Measurements from ENCODE around the gene PIK3CG. TPM values are rescaled to one million over a fixed set of nuclear protein-coding genes. Genes with fewer than 3 reads are reported as not detected.

PIK3CG gene
- total and polyA plus RNA-seq, 2 experiments from 2014 or later, result 0.12 TPM; not detected in 1

DNA sequence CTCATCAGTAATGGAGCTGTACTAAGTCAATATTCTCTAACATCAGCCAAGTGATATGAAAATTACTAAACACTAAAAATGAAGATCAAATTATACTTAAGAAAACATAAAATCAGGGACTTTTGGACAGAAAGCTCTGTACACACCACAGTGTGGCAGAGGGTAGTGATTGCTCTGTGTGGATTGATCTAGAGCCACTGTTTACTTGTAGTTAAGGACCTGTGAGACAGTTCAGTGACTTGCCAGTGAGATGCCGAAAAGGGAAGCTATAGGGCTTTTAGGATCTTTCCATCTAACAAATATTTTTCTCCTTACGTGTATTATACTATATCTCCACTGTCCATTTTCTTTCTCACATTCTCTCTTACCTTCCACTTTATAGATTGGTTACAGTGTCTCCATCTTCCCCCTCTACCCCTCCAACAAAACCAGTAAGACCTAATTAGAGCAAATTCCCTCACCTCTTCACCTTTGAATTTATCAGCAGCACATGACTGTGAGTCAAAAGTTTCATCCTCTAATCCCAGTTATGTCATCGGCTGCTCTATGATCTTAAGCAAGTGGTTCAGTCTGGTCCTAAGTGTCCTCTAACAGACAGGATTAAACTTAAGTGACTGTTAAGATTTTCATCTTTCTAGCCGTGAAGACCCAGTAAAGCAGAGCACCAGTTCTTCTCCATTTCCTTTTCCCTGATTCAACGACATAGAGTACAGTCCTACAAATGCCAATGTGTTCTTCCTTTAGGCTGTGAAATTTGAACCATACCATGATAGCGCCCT is 6.9 kb downstream of the PIK3CG start:
- Histone ChIP-seq H3K9me3 (ENCODE audit: low read depth) (no peaks in the 10 kb centered on the region), H3K36me3 (no peaks in the 10 kb centered on the region), H3K4me3 (no peak overlapping the region), H3K27ac (no peak overlapping the region), H3K27me3 (no peaks in the 10 kb centered on the region), H3K4me1 (ENCODE audit: low read depth) (peaks cover 5% of the 10 kb centered on the region)
- DNase-seq (ENCODE audit: low read depth in 1 of 2, low spot score in 1 of 2), result no peak
- TF ChIP-seq, protein P1, sequence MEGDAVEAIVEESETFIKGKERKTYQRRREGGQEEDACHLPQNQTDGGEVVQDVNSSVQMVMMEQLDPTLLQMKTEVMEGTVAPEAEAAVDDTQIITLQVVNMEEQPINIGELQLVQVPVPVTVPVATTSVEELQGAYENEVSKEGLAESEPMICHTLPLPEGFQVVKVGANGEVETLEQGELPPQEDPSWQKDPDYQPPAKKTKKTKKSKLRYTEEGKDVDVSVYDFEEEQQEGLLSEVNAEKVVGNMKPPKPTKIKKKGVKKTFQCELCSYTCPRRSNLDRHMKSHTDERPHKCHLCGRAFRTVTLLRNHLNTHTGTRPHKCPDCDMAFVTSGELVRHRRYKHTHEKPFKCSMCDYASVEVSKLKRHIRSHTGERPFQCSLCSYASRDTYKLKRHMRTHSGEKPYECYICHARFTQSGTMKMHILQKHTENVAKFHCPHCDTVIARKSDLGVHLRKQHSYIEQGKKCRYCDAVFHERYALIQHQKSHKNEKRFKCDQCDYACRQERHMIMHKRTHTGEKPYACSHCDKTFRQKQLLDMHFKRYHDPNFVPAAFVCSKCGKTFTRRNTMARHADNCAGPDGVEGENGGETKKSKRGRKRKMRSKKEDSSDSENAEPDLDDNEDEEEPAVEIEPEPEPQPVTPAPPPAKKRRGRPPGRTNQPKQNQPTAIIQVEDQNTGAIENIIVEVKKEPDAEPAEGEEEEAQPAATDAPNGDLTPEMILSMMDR (IDR thresholded peaks at IDR 0.05; ENCODE audit: low read depth, low read length), result no peak

DNA sequence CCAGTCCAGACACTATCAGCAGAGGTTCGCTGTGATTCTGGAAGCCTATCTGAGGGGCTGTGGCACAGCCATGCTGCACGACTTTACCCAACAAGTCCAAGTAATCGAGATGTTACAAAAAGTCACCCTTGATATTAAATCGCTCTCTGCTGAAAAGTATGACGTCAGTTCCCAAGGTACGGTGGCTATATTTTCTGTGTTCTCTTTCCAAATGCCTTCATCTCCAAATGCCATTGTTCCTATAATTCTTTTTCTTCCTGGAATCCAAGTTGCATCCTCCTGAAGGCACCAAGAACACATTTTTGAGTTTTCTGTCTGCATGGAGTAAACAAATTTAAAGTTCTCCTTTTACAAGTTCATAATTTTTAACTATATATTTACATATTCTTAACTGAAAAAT is 7.7 kb downstream of the PIK3CG start:
- H3K9me3 ChIP-seq (ENCODE audit: low read depth), result no peaks in the 10 kb centered on the region
- DNase-seq (ENCODE audit: low read depth in 1 of 2, low spot score in 1 of 2), result no peak
- H3K27me3 ChIP-seq, result no peaks in the 10 kb centered on the region
- H3K4me1 ChIP-seq (ENCODE audit: low read depth), result peaks cover 5% of the 10 kb centered on the region
- H3K4me3 ChIP-seq, result no peak overlapping the region
- TF ChIP-seq, protein P1 (IDR thresholded peaks at IDR 0.05; ENCODE audit: low read depth, low read length), result no peak
- H3K36me3 ChIP-seq, result no peaks in the 10 kb centered on the region
- no peak overlapping the region for H3K27ac ChIP-seq

DNA sequence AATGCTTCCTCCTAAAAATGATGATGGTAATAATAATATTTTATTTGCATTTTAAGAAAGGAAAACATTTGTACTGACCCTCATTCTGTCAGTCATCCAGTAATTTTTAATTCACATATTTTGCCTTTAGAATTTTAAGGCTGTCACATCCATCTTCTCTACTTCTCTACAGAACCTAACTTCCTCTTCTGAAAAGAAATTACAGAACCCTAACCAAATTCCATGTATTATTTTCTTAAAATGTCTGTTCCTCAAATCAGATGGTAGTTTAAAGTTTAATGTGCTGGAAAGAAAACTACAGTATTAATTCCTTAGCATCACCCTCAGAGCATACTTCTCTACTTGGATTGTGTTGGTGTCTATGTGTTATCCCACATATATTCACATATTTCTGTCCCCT is 9.0 kb downstream of the PIK3CG start:
- H3K27ac ChIP-seq, result no peak overlapping the region
- no peaks in the 10 kb centered on the region for H3K27me3 ChIP-seq

DNA sequence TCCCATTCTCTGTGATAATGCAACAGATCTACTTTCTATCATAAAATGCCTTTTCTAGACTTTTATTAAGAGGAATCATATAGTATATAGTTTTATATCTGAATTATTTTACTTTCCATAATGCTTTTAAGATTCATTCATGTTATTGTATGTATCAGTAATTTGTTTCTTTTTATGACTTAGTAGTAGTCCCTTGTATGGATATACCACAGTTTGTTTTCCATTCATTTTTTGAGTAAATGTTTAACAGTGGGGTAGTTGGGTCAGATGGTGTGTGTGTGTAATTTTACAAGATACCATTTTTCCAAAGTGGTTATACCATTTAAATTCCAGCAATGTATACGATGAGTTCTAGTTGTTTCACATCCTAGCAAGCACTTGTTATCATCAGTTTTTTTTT is 10.4 kb downstream of the PIK3CG start:
- H3K27ac ChIP-seq, result no peak overlapping the region
- TF ChIP-seq, protein P1 (IDR thresholded peaks at IDR 0.05; ENCODE audit: low read depth, low read length), result no peak
- H3K4me1 ChIP-seq (ENCODE audit: low read depth), result peaks cover 2% of the 10 kb centered on the region
- no peaks in the 10 kb centered on the region for H3K27me3 ChIP-seq
- no peaks in the 10 kb centered on the region for H3K36me3 ChIP-seq
- DNase-seq (ENCODE audit: low read depth in 1 of 2, low spot score in 1 of 2), result no peak
- H3K9me3 ChIP-seq (ENCODE audit: low read depth), result no peaks in the 10 kb centered on the region
- no peak overlapping the region for H3K4me3 ChIP-seq

More for the DNA sequence above, 9.0 kb downstream of the PIK3CG start:
- no peaks in the 10 kb centered on the region for H3K9me3 ChIP-seq (ENCODE audit: low read depth)
- DNase-seq (ENCODE audit: low read depth in 1 of 2, low spot score in 1 of 2), result no peak
- H3K4me1 ChIP-seq (ENCODE audit: low read depth), result peaks cover 5% of the 10 kb centered on the region
- no peak overlapping the region for H3K4me3 ChIP-seq
- TF ChIP-seq, protein P1 (IDR thresholded peaks at IDR 0.05; ENCODE audit: low read depth, low read length), result no peak
- H3K36me3 ChIP-seq, result no peaks in the 10 kb centered on the region

DNA sequence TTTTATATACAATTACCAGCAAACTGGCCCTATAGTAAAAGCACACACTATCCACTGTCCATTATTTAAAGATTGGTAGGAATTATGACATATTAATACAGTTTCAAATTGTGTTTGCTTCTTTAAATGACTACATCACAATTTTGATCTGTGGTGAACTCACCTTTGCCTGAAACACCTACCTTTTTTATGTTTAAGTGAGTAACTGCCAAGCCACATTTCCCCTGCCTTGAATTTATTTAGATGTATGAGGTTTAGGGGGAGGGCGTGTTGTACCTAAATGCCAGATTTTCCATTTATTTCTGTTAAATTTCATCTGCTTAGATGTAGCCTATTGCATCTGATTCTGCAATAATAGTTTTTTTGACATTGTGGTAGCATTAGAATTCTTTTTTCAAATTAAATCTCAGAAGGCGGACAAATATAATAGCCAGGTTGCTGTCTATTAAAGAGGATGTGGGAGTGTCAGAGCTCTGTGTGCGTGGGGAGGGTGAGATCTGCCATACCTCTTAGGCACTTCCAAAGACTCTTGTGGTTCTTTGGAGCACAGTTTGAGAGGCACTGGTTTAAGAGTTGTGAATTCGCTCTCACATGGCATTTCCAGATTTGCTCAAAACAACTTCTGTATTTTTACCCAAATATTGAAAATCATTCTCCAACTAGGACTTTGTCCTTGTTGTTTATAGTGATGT is 13.8 kb downstream of the PIK3CG start:
- Histone ChIP-seq H3K4me1 (ENCODE audit: low read depth) (no peaks in the 10 kb centered on the region), H3K9me3 (ENCODE audit: low read depth) (no peaks in the 10 kb centered on the region), H3K27ac (no peak overlapping the region), H3K36me3 (no peaks in the 10 kb centered on the region), H3K27me3 (no peaks in the 10 kb centered on the region), H3K4me3 (no peak overlapping the region)
- TF ChIP-seq, protein P1 (IDR thresholded peaks at IDR 0.05; ENCODE audit: low read depth, low read length), result no peak
- DNase-seq (ENCODE audit: low read depth in 1 of 2, low spot score in 1 of 2), result no peak

Data from cardiac muscle cell (in vitro differentiated cells and primary cell).